Suprapubic skin (tissue), 4 donors: ENCODE results near the gene BAZ1A.

Experiments used
- EP300 ChIP-seq: sonication (generic); formaldehyde crosslinking; IDR thresholded peaks from one replicate; pipeline ENCODE4 v1.6.1; 2017; ENCODE audit warnings: antibody characterized with exemption
- POLR2A ChIP-seq, 2 donors: fragments of 450-650 bp; IDR thresholded peaks; one replicate each; pipeline ENCODE4 v1.6.1; 2017; ENCODE audit warnings: antibody characterized with exemption in 2 of 2, mild to moderate bottlenecking in 2 of 2, moderate library complexity in 2 of 2
- POLR2AphosphoS5 ChIP-seq, 3 donors: sonication (generic); formaldehyde crosslinking; IDR thresholded peaks; one replicate each; pipeline ENCODE4 v1.6.1; 2017; ENCODE audit warnings: antibody characterized with exemption in 3 of 3
- TF ChIP-seq, protein P1 (sequence below), 2 donors: fragments of 200-600 bp in 1 of 2; fragments of 450-650 bp in 1 of 2; sonication (generic) in 1 of 2; IDR thresholded peaks; one replicate each; pipeline ENCODE4 v1.5.1; 2016 to 2019; ENCODE audit warnings: antibody characterized with exemption in 2 of 2, mild to moderate bottlenecking in 1 of 2, moderate library complexity in 1 of 2

DNA sequence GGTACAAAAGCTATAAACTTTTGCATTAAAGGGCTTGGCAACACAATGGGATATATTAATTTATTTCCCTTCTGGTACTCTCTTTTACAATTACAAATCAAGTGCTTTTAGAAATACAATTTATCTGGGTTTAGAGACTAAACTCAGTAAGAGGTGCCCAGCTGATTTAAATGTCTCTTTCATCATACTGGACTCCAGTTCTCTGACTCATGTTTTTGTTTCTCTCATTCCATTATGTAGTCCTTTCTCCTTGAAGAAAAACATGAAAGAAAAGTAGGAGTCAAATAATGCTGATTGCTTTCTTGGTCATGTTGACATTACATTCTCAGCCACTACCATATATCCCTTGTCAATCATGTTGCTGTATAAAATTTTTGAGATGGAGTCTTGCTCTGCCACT is 124.5 kb downstream of the BAZ1A start:
- no peak for TF ChIP-seq EP300
- TF ChIP-seq, protein P1, sequence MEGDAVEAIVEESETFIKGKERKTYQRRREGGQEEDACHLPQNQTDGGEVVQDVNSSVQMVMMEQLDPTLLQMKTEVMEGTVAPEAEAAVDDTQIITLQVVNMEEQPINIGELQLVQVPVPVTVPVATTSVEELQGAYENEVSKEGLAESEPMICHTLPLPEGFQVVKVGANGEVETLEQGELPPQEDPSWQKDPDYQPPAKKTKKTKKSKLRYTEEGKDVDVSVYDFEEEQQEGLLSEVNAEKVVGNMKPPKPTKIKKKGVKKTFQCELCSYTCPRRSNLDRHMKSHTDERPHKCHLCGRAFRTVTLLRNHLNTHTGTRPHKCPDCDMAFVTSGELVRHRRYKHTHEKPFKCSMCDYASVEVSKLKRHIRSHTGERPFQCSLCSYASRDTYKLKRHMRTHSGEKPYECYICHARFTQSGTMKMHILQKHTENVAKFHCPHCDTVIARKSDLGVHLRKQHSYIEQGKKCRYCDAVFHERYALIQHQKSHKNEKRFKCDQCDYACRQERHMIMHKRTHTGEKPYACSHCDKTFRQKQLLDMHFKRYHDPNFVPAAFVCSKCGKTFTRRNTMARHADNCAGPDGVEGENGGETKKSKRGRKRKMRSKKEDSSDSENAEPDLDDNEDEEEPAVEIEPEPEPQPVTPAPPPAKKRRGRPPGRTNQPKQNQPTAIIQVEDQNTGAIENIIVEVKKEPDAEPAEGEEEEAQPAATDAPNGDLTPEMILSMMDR (IDR thresholded peaks at IDR 0.05), result no peak
- TF ChIP-seq POLR2AphosphoS5 (IDR thresholded peaks at IDR 0.05), result no peak
- TF ChIP-seq POLR2A (IDR thresholded peaks at IDR 0.05), result no peak
